Endothelial cell of umbilical vein (primary cell): ENCODE data around the gene PAPPA.

Source experiments
- EZH2 ChIP-seq: IDR thresholded peaks from 2 replicates; pipeline ENCODE4 v1.6.1; 2012; ENCODE audit warnings: borderline replicate concordance, low read depth, mild to moderate bottlenecking, moderate library complexity, low read length, inconsistent platforms; ENCODE audit not compliant: severe bottlenecking
- GATA2 ChIP-seq: IDR thresholded peaks from 2 replicates; pipeline ENCODE4 v1.7.0; 2011; ENCODE audit warnings: low read depth, mild to moderate bottlenecking, moderate library complexity, mixed read lengths, low read length; ENCODE audit not compliant: insufficient read length, insufficient read depth
- JUN ChIP-seq: IDR thresholded peaks from 2 replicates; pipeline ENCODE4 v1.6.1; 2011; ENCODE audit warnings: borderline replicate concordance, low read depth; ENCODE audit not compliant: insufficient read length, insufficient read depth
- MYC ChIP-seq: IDR thresholded peaks from one replicate; pipeline ENCODE4 v1.6.1; 2011; ENCODE audit warnings: mild to moderate bottlenecking, low read depth, low read length
- POLR2A ChIP-seq: IDR thresholded peaks from 2 replicates; pipeline ENCODE4 v1.6.1; 2012; ENCODE audit warnings: low read depth, mild to moderate bottlenecking, control low read depth, low read length
- POLR2AphosphoS5 ChIP-seq: IDR thresholded peaks from 2 replicates; pipeline ENCODE4 v1.6.1; 2012; ENCODE audit warnings: low read depth, mild to moderate bottlenecking, control low read depth, low read length, moderate library complexity; ENCODE audit not compliant: insufficient read depth
- TF ChIP-seq, protein P1 (sequence below), 2 donors: IDR thresholded peaks; 1 replicate in 1 of 2; 2 replicates in 1 of 2; pipeline ENCODE4 v1.5.1; 2011; ENCODE audit warnings: low read length in 2 of 2, mild to moderate bottlenecking in 2 of 2, moderate library complexity in 2 of 2, control low read depth in 1 of 2, inconsistent platforms in 1 of 2, low read depth in 1 of 2; ENCODE audit not compliant: insufficient read depth in 1 of 2; ENCODE audit errors: extremely low read depth in 1 of 2
- TF ChIP-seq, protein P2 (sequence below): IDR thresholded peaks from 2 replicates; pipeline ENCODE4 v1.6.1; 2011; ENCODE audit not compliant: insufficient read depth, insufficient read length

DNA sequence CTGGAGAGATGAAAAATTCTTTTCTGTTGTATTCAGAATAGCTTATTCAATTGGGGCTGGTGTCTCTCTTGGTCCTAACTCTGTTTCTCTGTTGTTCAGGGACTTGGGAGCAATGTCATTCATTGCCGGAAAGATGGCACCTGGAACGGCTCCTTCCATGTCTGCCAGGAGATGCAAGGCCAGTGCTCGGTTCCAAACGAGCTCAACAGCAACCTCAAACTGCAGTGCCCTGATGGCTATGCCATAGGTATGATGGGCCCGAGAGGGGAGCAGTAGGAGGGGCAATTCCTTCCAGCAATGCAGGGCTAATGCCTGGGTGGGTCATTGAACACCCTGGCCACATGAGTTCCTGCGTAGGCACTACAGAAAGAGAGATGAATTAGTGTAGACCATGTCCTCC is 208.9 kb downstream of the PAPPA start:
- TF ChIP-seq POLR2A (no peak), EZH2 (no peak), POLR2AphosphoS5 (no peak), JUN (no peak), GATA2 (no peak), MYC (no peak)
- TF ChIP-seq, protein P1, sequence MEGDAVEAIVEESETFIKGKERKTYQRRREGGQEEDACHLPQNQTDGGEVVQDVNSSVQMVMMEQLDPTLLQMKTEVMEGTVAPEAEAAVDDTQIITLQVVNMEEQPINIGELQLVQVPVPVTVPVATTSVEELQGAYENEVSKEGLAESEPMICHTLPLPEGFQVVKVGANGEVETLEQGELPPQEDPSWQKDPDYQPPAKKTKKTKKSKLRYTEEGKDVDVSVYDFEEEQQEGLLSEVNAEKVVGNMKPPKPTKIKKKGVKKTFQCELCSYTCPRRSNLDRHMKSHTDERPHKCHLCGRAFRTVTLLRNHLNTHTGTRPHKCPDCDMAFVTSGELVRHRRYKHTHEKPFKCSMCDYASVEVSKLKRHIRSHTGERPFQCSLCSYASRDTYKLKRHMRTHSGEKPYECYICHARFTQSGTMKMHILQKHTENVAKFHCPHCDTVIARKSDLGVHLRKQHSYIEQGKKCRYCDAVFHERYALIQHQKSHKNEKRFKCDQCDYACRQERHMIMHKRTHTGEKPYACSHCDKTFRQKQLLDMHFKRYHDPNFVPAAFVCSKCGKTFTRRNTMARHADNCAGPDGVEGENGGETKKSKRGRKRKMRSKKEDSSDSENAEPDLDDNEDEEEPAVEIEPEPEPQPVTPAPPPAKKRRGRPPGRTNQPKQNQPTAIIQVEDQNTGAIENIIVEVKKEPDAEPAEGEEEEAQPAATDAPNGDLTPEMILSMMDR (IDR thresholded peaks at IDR 0.05; ENCODE audit: extremely low read depth in 1 of 2, insufficient read depth in 1 of 2, low read depth in 1 of 2, low read length in 2 of 2) = no peak
- TF ChIP-seq, protein P2, sequence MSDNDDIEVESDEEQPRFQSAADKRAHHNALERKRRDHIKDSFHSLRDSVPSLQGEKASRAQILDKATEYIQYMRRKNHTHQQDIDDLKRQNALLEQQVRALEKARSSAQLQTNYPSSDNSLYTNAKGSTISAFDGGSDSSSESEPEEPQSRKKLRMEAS = no peak
